CD14-positive monocyte (primary cell): ENCODE data around the gene CDK5RAP2. TPM values are rescaled to one million over a fixed set of nuclear protein-coding genes. Genes with fewer than 3 reads are reported as not detected.

Source experiments
- DNase-seq, 3 donors: peaks; one replicate each; pipeline ENCODE4 v3.0.0-alpha.2; 2011 to 2022
- H2AFZ ChIP-seq: 2 replicates; pipeline ENCODE4 v1.6.0; 2012; ENCODE audit warnings: mild to moderate bottlenecking, low read depth, low read length, inconsistent platforms; ENCODE audit not compliant: insufficient read depth, poor library complexity, severe bottlenecking
- H3K27ac ChIP-seq, 2 donors: 1 replicate in 1 of 2; 2 replicates in 1 of 2; pipeline ENCODE4 v1.5.1; 2012 to 2013; ENCODE audit warnings: low read length in 2 of 2, control low read depth in 1 of 2, inconsistent platforms in 1 of 2, low read depth in 1 of 2, mild to moderate bottlenecking in 1 of 2
- H3K27me3 ChIP-seq, 2 donors: one replicate each; pipeline versions ENCODE4 v1.6.0 to v1.6.1; 2011 to 2013; ENCODE audit warnings: low read length in 2 of 2; ENCODE audit not compliant: control insufficient read depth in 2 of 2, insufficient read depth in 2 of 2
- H3K36me3 ChIP-seq, 2 donors: replicated peaks in 1 of 2; 1 replicate in 1 of 2; 2 replicates in 1 of 2; pipeline versions ENCODE4 v1.5.1 to v1.6.1; 2012 to 2013; ENCODE audit warnings: low read length in 2 of 2, control low read depth in 1 of 2, inconsistent platforms in 1 of 2, mild to moderate bottlenecking in 1 of 2; ENCODE audit not compliant: insufficient read depth in 2 of 2, control insufficient read depth in 1 of 2
- H3K4me1 ChIP-seq, 2 donors: 1 replicate in 1 of 2; 2 replicates in 1 of 2; pipeline versions ENCODE4 v1.5.1 to v1.6.1; 2012 to 2013; ENCODE audit warnings: low read length in 2 of 2, control low read depth in 1 of 2, inconsistent platforms in 1 of 2, mild to moderate bottlenecking in 1 of 2, moderate library complexity in 1 of 2; ENCODE audit not compliant: insufficient read depth in 2 of 2, control insufficient read depth in 1 of 2
- H3K4me2 ChIP-seq: replicated peaks from 2 replicates; pipeline ENCODE3; 2012; ENCODE audit warnings: low read length, moderate library complexity, mild to moderate bottlenecking; ENCODE audit not compliant: poor library complexity, severe bottlenecking; ENCODE audit errors: extremely low read depth
- H3K4me3 ChIP-seq, 3 experiments: fragments of 200-600 bp in 1 of 3; sonication (generic) in 1 of 3; replicated peaks in 1 of 3; 1 replicate in 2 of 3; 2 replicates in 1 of 3; pipeline ENCODE4 v1.5.1; 2011 to 2013; ENCODE audit warnings: low read length in 3 of 3, mild to moderate bottlenecking in 3 of 3, control low read depth in 2 of 3, low read depth in 2 of 3, inconsistent platforms in 1 of 3, moderate library complexity in 1 of 3
- H3K79me2 ChIP-seq: 2 replicates; pipeline ENCODE4 v1.6.0; 2012; ENCODE audit warnings: mild to moderate bottlenecking, control low read depth, inconsistent platforms, low read length, moderate library complexity; ENCODE audit not compliant: insufficient read depth
- H3K9ac ChIP-seq: 2 replicates; pipeline ENCODE4 v1.6.0; 2017; ENCODE audit warnings: low read length, mild to moderate bottlenecking; ENCODE audit not compliant: insufficient read depth, poor library complexity, severe bottlenecking
- H3K9me3 ChIP-seq, 2 donors: replicated peaks in 1 of 2; 1 replicate in 1 of 2; 2 replicates in 1 of 2; pipeline versions ENCODE4 v1.5.1 to v1.6.1; 2012 to 2013; ENCODE audit warnings: low read length in 2 of 2, control low read depth in 1 of 2; ENCODE audit not compliant: control insufficient read depth in 1 of 2, insufficient read depth in 1 of 2
- H4K20me1 ChIP-seq: 2 replicates; pipeline ENCODE4 v1.6.0; 2012; ENCODE audit warnings: mild to moderate bottlenecking, low read length, control low read depth, moderate library complexity; ENCODE audit not compliant: insufficient read depth
- H3K27ac Mint-ChIP-seq, 7 donors: one replicate each; pipeline ENCODE4 v1.8.0; 2020; ENCODE audit warnings: mild to moderate bottlenecking in 7 of 7, mixed read lengths in 7 of 7, moderate library complexity in 6 of 7, inconsistent platforms in 2 of 7
- H3K27me3 Mint-ChIP-seq, 3 donors: one replicate each; pipeline ENCODE4 v1.8.0; 2021 to 2022; ENCODE audit warnings: low read depth in 3 of 3, mild to moderate bottlenecking in 3 of 3, mixed read lengths in 3 of 3, moderate library complexity in 3 of 3, inconsistent platforms in 1 of 3
- H3K36me3 Mint-ChIP-seq, 2 donors: one replicate each; pipeline ENCODE4 v1.8.0; 2020; ENCODE audit warnings: mixed read lengths in 2 of 2, inconsistent platforms in 1 of 2, mild to moderate bottlenecking in 1 of 2
- H3K4me1 Mint-ChIP-seq: one replicate; pipeline ENCODE4 v1.8.0; 2020; ENCODE audit warnings: mild to moderate bottlenecking, mixed read lengths
- H3K4me3 Mint-ChIP-seq, 2 donors: one replicate each; pipeline ENCODE4 v1.8.0; 2020; ENCODE audit warnings: mild to moderate bottlenecking in 2 of 2, mixed read lengths in 2 of 2, moderate library complexity in 1 of 2
- H3K9me3 Mint-ChIP-seq, 7 donors: one replicate each; pipeline ENCODE4 v1.8.0; 2020 to 2022; ENCODE audit warnings: mixed read lengths in 7 of 7, mild to moderate bottlenecking in 6 of 7, moderate library complexity in 6 of 7, inconsistent platforms in 2 of 7
- CTCF ChIP-seq: fragments of 200-600 bp; IDR thresholded peaks from one replicate; pipeline ENCODE4 v1.8.0; 2022; ENCODE audit warnings: antibody characterized with exemption, mild to moderate bottlenecking
- WGBS: methylation state at CpG from one replicate; pipeline ENCODE4 v1.1.5; 2013; ENCODE audit warnings: missing lambda C conversion rate; ENCODE audit not compliant: insufficient coverage; 5-methylcytosine and 5-hydroxymethylcytosine counted together
- intact Hi-C, 2 donors: fragments of 100-400 bp; cut with micrococcal nuclease; formaldehyde crosslinking; loops; one replicate each; pipeline versions ENCODE4 v1.15.0 to v1.15.1; 2023
- polyA plus RNA-seq, 3 donors: library from polyadenylated mRNA; depleted of rRNA in 1 of 3; unstranded in 2 of 3; stranded (reverse) in 1 of 3; fragments of 300-500 nt in 2 of 3; fragments of >200 nt in 1 of 3; fragmentation: Illumina TruSeq in 2 of 3; gene quantifications; 1 replicate in 2 of 3; 2 replicates in 1 of 3; pipeline ENCODE4 v1.2.3, GENCODE V29; 2012 to 2021

CDK5RAP2 gene
- polyA plus RNA-seq, 3 donors = 2.0 to 13.7 (median 6.1) TPM

- Histone ChIP-seq H3K27ac (no peak overlapping the region), H3K9ac (no peak overlapping the region), H3K4me1 (no peaks in the 10 kb centered on the region), H3K9me3 (peaks cover 0 to 9% of the 10 kb centered on the region in 2 donors), H3K4me3 (no peak overlapping the region), H4K20me1 (no peaks in the 10 kb centered on the region), H3K27me3 (no peaks in the 10 kb centered on the region), H3K4me2 (no peak overlapping the region), H2AFZ (no peak overlapping the region), H3K79me2 (no peaks in the 10 kb centered on the region), H3K36me3 (no peaks in the 10 kb centered on the region)
- intact Hi-C loops = no loop called here
- peaks cover 1 to 6% (median 2%) of the 10 kb centered on the region in 3 donors for H3K27me3 Mint-ChIP-seq
- no peaks in the 10 kb centered on the region for H3K4me1 Mint-ChIP-seq
- WGBS = 97% methylated on average over 12 of the region's 14 CpGs
- no peak for DNase-seq
- TF ChIP-seq CTCF = no peak
- H3K9me3 Mint-ChIP-seq = peaks cover 0 to 9% (median 2%) of the 10 kb centered on the region in 7 donors
- no peak overlapping the region for H3K27ac Mint-ChIP-seq
- no peak overlapping the region for H3K4me3 Mint-ChIP-seq
- H3K36me3 Mint-ChIP-seq = no peaks in the 10 kb centered on the region
Measured at GRCh38 chr9:120374817-120375216, 205.2 kb downstream of the CDK5RAP2 start.

- Mint-ChIP-seq H3K4me1 (no peaks in the 10 kb centered on the region), H3K27me3 (peaks cover 0 to 6% (median 2%) of the 10 kb centered on the region in 3 donors), H3K9me3 (peaks cover 0 to 3% (median 2%) of the 10 kb centered on the region in 7 donors), H3K4me3 (no peak overlapping the region), H3K27ac (no peak overlapping the region), H3K36me3 (no peaks in the 10 kb centered on the region)
- no peak for DNase-seq
- no peaks in the 10 kb centered on the region for H3K27me3 ChIP-seq
- H3K4me2 ChIP-seq = no peak overlapping the region
- no peaks in the 10 kb centered on the region for H4K20me1 ChIP-seq
- peaks cover 0 to 3% of the 10 kb centered on the region in 2 donors for H3K9me3 ChIP-seq
- H3K4me1 ChIP-seq = no peaks in the 10 kb centered on the region
- intact Hi-C loops = no loop called here
- H3K27ac ChIP-seq = no peak overlapping the region
- no peaks in the 10 kb centered on the region for H3K36me3 ChIP-seq
- 100% methylated on average over 1 of the region's 1 CpG for WGBS
- no peak overlapping the region for H3K4me3 ChIP-seq
- H3K9ac ChIP-seq = no peak overlapping the region
- TF ChIP-seq CTCF = no peak
- no peak overlapping the region for H2AFZ ChIP-seq
- no peaks in the 10 kb centered on the region for H3K79me2 ChIP-seq
Measured at GRCh38 chr9:120374239-120374638, 205.7 kb downstream of the CDK5RAP2 start.
